IMR-90 (cell line): ENCODE results near the gene GDNF. TPM values are rescaled to one million over a fixed set of nuclear protein-coding genes. Genes with fewer than 3 reads are reported as not detected.

ENCODE experiments used
- ATAC-seq: fragments of 200-7000 bp; cut with Tn5 transposase; 2 replicates; pipeline ENCODE4 v1.9.1; 2020; ENCODE audit warnings: low read depth, mild to moderate bottlenecking, moderate library complexity
- BruUV-seq: library from RNA; stranded (reverse); fragments of 400-500 nt; replicated peaks from 2 replicates; lab custom pipeline; 2021; lab: Mats Ljungman, UMichigan
- CTCF ChIA-PET: fragments of 300-600 bp; formaldehyde crosslinking; extraction: SDS; loops from one replicate; lab custom pipeline; 2021; ENCODE audit warnings: antibody characterized with exemption; lab: Yijun Ruan, JAX
- POLR2A ChIA-PET: fragments of 300-600 bp; sonication (Branson Sonifier 250); formaldehyde crosslinking; loops from one replicate; lab custom pipeline; 2022; ENCODE audit warnings: antibody characterized with exemption; ENCODE audit not compliant: unreplicated experiment; lab: Charles Lee
- DNase-seq: peaks from one replicate; pipeline ENCODE4 v3.0.0; 2013
- H2AFZ ChIP-seq: replicated peaks from 2 replicates; pipeline ENCODE3; 2013; ENCODE audit warnings: low read length, mild to moderate bottlenecking; ENCODE audit not compliant: poor library complexity
- H2AK5ac ChIP-seq: 2 replicates; pipeline ENCODE4 v1.6.1; 2013; ENCODE audit warnings: low read depth, low read length, inconsistent platforms
- H2AK9ac ChIP-seq: replicated peaks from 2 replicates; pipeline ENCODE3; 2013; ENCODE audit warnings: mild to moderate bottlenecking, low read depth, low read length, moderate library complexity; ENCODE audit not compliant: poor library complexity
- H2BK120ac ChIP-seq: 2 replicates; pipeline ENCODE4 v1.6.1; 2013; ENCODE audit warnings: low read depth, low read length, inconsistent platforms
- H2BK15ac ChIP-seq: 3 replicates; pipeline ENCODE4 v1.6.1; 2013; ENCODE audit warnings: low read depth, low read length, inconsistent platforms
- H2BK20ac ChIP-seq: 2 replicates; pipeline ENCODE4 v1.6.1; 2013; ENCODE audit warnings: low read depth, mild to moderate bottlenecking, inconsistent platforms, low read length, moderate library complexity
- H2BK5ac ChIP-seq: 2 replicates; pipeline ENCODE4 v1.6.1; 2013; ENCODE audit warnings: mild to moderate bottlenecking, low read depth, low read length, inconsistent platforms; ENCODE audit not compliant: poor library complexity, severe bottlenecking
- H3K14ac ChIP-seq: replicated peaks from 2 replicates; pipeline ENCODE4 v1.6.1; 2013; ENCODE audit warnings: low read depth, low read length, inconsistent platforms
- H3K18ac ChIP-seq: 2 replicates; pipeline ENCODE4 v1.6.1; 2013; ENCODE audit warnings: low read depth, low read length, control low read depth
- H3K23ac ChIP-seq: 2 replicates; pipeline ENCODE4 v1.6.1; 2013; ENCODE audit warnings: low read depth, low read length, inconsistent platforms
- H3K27ac ChIP-seq: 2 replicates; pipeline ENCODE4 v1.5.1; 2013; ENCODE audit warnings: mild to moderate bottlenecking, control low read depth, low read length; ENCODE audit not compliant: insufficient read depth
- H3K27me3 ChIP-seq: 2 replicates; pipeline ENCODE4 v1.6.1; 2013; ENCODE audit warnings: low read length; ENCODE audit not compliant: control insufficient read depth, insufficient read depth
- H3K36me3 ChIP-seq: 2 replicates; pipeline ENCODE4 v1.6.1; 2013; ENCODE audit warnings: low read length, mixed read lengths; ENCODE audit not compliant: control insufficient read depth, insufficient read depth
- H3K4ac ChIP-seq: 2 replicates; pipeline ENCODE4 v1.6.1; 2013; ENCODE audit warnings: low read depth, low read length, inconsistent platforms
- H3K4me1 ChIP-seq: 2 replicates; pipeline ENCODE4 v1.6.1; 2013; ENCODE audit warnings: low read length, mixed read lengths; ENCODE audit not compliant: control insufficient read depth, insufficient read depth
- H3K4me2 ChIP-seq: 2 replicates; pipeline ENCODE4 v1.6.1; 2013; ENCODE audit warnings: low read depth, mild to moderate bottlenecking, control low read depth, low read length, moderate library complexity
- H3K4me3 ChIP-seq: 2 replicates; pipeline ENCODE4 v1.5.1; 2013; ENCODE audit warnings: low read depth, mild to moderate bottlenecking, control low read depth, low read length, moderate library complexity; ENCODE audit not compliant: insufficient read depth
- H3K56ac ChIP-seq: 2 replicates; pipeline ENCODE4 v1.6.1; 2013; ENCODE audit warnings: low read length, inconsistent platforms; ENCODE audit not compliant: insufficient read depth; ENCODE audit errors: extremely low read depth
- H3K79me1 ChIP-seq, 2 experiments: 2 replicates each; pipeline ENCODE4 v1.6.1; 2013; ENCODE audit warnings: low read length in 2 of 2, inconsistent platforms in 1 of 2, low read depth in 1 of 2
- H3K9ac ChIP-seq: 2 replicates; pipeline ENCODE4 v1.6.1; 2013; ENCODE audit warnings: low read depth, low read length, control low read depth
- H3K9me1 ChIP-seq: 2 replicates; pipeline ENCODE4 v1.6.1; 2013; ENCODE audit warnings: low read length, inconsistent platforms; ENCODE audit not compliant: insufficient read depth
- H3K9me3 ChIP-seq: 2 replicates; pipeline ENCODE4 v1.6.1; 2013; ENCODE audit warnings: low read length; ENCODE audit not compliant: control insufficient read depth, insufficient read depth
- H4K20me1 ChIP-seq: 2 replicates; pipeline ENCODE4 v1.6.1; 2013; ENCODE audit warnings: low read length, inconsistent platforms; ENCODE audit not compliant: insufficient read depth
- H4K5ac ChIP-seq: 2 replicates; pipeline ENCODE4 v1.6.1; 2013; ENCODE audit warnings: mild to moderate bottlenecking, low read depth, low read length, control low read depth
- H4K8ac ChIP-seq, 2 experiments: 2 replicates each; pipeline ENCODE4 v1.6.1; 2013; ENCODE audit warnings: low read depth in 2 of 2, low read length in 2 of 2, control low read depth in 1 of 2, inconsistent platforms in 1 of 2
- H4K91ac ChIP-seq: 2 replicates; pipeline ENCODE4 v1.6.1; 2013; ENCODE audit warnings: low read depth, low read length, inconsistent platforms; ENCODE audit not compliant: insufficient read depth
- BHLHE40 ChIP-seq: fragments of 150-350 bp; IDR thresholded peaks from 2 replicates; pipeline ENCODE4 v1.6.1; 2016; ENCODE audit warnings: mild to moderate bottlenecking, low read depth, low read length
- CEBPB ChIP-seq: IDR thresholded peaks from 2 replicates; pipeline ENCODE4 v1.6.1; 2012; ENCODE audit warnings: low read depth, low read length, improper control_type of control experiment
- CHD1 ChIP-seq: IDR thresholded peaks from 2 replicates; pipeline ENCODE4 v1.6.1; 2012; ENCODE audit warnings: low read depth, low read length, improper control_type of control experiment
- FOS ChIP-seq: fragments of 150-350 bp; IDR thresholded peaks from 2 replicates; pipeline ENCODE4 v1.6.1; 2016; ENCODE audit warnings: low read depth, low read length
- MAFK ChIP-seq: IDR thresholded peaks from 2 replicates; pipeline ENCODE4 v1.6.1; 2012; ENCODE audit warnings: low read depth, low read length, improper control_type of control experiment
- MAZ ChIP-seq: IDR thresholded peaks from 2 replicates; pipeline ENCODE4 v1.6.1; 2012; ENCODE audit warnings: low read depth, mild to moderate bottlenecking, low read length, improper control_type of control experiment, moderate library complexity, borderline replicate concordance
- MXI1 ChIP-seq: IDR thresholded peaks from 2 replicates; pipeline ENCODE4 v1.6.1; 2012; ENCODE audit warnings: low read depth, mild to moderate bottlenecking, low read length, moderate library complexity, borderline replicate concordance
- NFE2L2 ChIP-seq: fragments of 150-350 bp; IDR thresholded peaks from 2 replicates; pipeline ENCODE4 v1.6.1; 2016; ENCODE audit warnings: low read depth, mild to moderate bottlenecking, low read length
- POLR2A ChIP-seq: IDR thresholded peaks from 2 replicates; pipeline ENCODE4 v1.6.1; 2012; ENCODE audit warnings: mild to moderate bottlenecking, low read depth, low read length
- RAD21 ChIP-seq: IDR thresholded peaks from 2 replicates; pipeline ENCODE4 v1.6.1; 2012; ENCODE audit warnings: low read length, improper control_type of control experiment
- RCOR1 ChIP-seq: IDR thresholded peaks from 2 replicates; pipeline ENCODE4 v1.6.1; 2012; ENCODE audit warnings: mild to moderate bottlenecking, low read length, improper control_type of control experiment; ENCODE audit not compliant: insufficient replicate concordance
- RFX5 ChIP-seq: IDR thresholded peaks from 2 replicates; pipeline ENCODE4 v1.8.0; 2012; ENCODE audit warnings: low read depth, mild to moderate bottlenecking, low read length, moderate library complexity
- SMC3 ChIP-seq: fragments of 150-350 bp; IDR thresholded peaks from 2 replicates; pipeline ENCODE4 v1.6.1; 2016; ENCODE audit warnings: low read depth, mild to moderate bottlenecking, antibody characterized with exemption, low read length, moderate library complexity
- WGBS, 2 experiments: methylation state at CpG; one replicate each; pipeline versions ENCODE4 v1.1.5 to v1.1.7; 2013; ENCODE audit warnings: missing lambda C conversion rate in 2 of 2; ENCODE audit not compliant: insufficient read length in 1 of 2; ENCODE audit errors: extremely low coverage in 2 of 2; 5-methylcytosine and 5-hydroxymethylcytosine counted together
- dilution Hi-C: fragments of 300-500 bp; cut with HindIII; formaldehyde crosslinking; loops from one replicate; pipeline ENCODE4 v1.14.3; 2018; ENCODE audit warnings: low sequenced_read_pairs; ENCODE audit not compliant: unreplicated experiment
- in situ Hi-C: fragments of 300-500 bp; cut with MboI; formaldehyde crosslinking; loops from 3 replicates; pipeline ENCODE4 v1.14.3; 2019; ENCODE audit warnings: low sequenced_read_pairs, inconsistent platforms, mixed read lengths
- intact Hi-C: fragments of 100-400 bp; cut with micrococcal nuclease; formaldehyde crosslinking; loops from 2 replicates; pipeline ENCODE4 v1.10.0; 2022
- polyA plus RNA-seq, 3 experiments: library from polyadenylated mRNA; depleted of rRNA; stranded (reverse); fragments of >200 nt; gene quantifications; 2 replicates each; pipeline ENCODE4 v1.2.3, GENCODE V29; 2012; ENCODE audit warnings: low replicate concordance in 1 of 3
- total RNA-seq: library from RNA; depleted of rRNA; stranded (reverse); fragments of >200 nt; gene quantifications from 2 replicates; pipeline ENCODE4 v1.2.3, GENCODE V29; 2012
- TF ChIP-seq, protein P1 (sequence below): conservative IDR thresholded peaks from 2 replicates; pipeline ENCODE4 v1.5.1; 2012; ENCODE audit warnings: mild to moderate bottlenecking, low read depth, low read length, improper control_type of control experiment
- TF ChIP-seq, protein P2 (sequence below): fragments of 150-350 bp; IDR thresholded peaks from 2 replicates; pipeline ENCODE4 v1.6.1; 2017; ENCODE audit warnings: mild to moderate bottlenecking, antibody characterized with exemption, low read length, low read depth
- TF ChIP-seq, protein P3 (sequence below): fragments of 150-350 bp; IDR thresholded peaks from 2 replicates; pipeline ENCODE4 v1.6.1; 2016; ENCODE audit warnings: low read depth, mild to moderate bottlenecking, low read length, moderate library complexity, borderline replicate concordance

GDNF gene
- total and polyA plus RNA-seq, 2 of the 4 experiments (the other 2 are of a cell fraction) = 0.18 to 0.82 TPM

DNA sequence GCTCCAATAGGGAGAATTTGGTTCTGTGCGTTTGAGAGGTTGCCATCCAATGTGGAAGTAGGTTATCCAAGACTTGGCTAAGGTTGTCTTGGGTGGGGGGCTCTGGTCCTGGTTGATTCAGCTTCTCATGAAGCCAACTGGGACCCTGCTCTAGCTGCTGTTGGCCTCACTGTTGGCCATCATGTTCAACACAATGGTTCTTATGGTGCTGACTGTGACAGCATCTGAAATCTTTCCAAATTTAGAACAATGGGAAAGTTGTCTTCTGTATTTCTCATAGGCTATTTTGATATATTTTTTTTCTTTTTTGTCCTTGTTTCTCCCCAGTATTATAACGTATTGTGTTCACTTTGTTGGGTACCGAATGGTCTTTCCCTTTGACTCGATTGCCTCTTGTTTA is 71.9 kb downstream of the GDNF start:
- no peak for DNase-seq
- no CpG with 5 or more reads among the region's 4 CpGs for WGBS, 2 experiments
- CTCF ChIA-PET = no interaction called here

More for the DNA sequence above, 71.9 kb downstream of the GDNF start:
- no peak for TF ChIP-seq CHD1
- no peak for TF ChIP-seq SMC3
- no peak for TF ChIP-seq MAZ
- TF ChIP-seq MAFK = no peak
- TF ChIP-seq MXI1 = no peak
- TF ChIP-seq, protein P1, sequence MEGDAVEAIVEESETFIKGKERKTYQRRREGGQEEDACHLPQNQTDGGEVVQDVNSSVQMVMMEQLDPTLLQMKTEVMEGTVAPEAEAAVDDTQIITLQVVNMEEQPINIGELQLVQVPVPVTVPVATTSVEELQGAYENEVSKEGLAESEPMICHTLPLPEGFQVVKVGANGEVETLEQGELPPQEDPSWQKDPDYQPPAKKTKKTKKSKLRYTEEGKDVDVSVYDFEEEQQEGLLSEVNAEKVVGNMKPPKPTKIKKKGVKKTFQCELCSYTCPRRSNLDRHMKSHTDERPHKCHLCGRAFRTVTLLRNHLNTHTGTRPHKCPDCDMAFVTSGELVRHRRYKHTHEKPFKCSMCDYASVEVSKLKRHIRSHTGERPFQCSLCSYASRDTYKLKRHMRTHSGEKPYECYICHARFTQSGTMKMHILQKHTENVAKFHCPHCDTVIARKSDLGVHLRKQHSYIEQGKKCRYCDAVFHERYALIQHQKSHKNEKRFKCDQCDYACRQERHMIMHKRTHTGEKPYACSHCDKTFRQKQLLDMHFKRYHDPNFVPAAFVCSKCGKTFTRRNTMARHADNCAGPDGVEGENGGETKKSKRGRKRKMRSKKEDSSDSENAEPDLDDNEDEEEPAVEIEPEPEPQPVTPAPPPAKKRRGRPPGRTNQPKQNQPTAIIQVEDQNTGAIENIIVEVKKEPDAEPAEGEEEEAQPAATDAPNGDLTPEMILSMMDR = no peak
- TF ChIP-seq, protein P2, sequence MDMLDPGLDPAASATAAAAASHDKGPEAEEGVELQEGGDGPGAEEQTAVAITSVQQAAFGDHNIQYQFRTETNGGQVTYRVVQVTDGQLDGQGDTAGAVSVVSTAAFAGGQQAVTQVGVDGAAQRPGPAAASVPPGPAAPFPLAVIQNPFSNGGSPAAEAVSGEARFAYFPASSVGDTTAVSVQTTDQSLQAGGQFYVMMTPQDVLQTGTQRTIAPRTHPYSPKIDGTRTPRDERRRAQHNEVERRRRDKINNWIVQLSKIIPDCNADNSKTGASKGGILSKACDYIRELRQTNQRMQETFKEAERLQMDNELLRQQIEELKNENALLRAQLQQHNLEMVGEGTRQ = no peak
- TF ChIP-seq RCOR1 = no peak
- no peak for TF ChIP-seq FOS
- TF ChIP-seq, protein P3, sequence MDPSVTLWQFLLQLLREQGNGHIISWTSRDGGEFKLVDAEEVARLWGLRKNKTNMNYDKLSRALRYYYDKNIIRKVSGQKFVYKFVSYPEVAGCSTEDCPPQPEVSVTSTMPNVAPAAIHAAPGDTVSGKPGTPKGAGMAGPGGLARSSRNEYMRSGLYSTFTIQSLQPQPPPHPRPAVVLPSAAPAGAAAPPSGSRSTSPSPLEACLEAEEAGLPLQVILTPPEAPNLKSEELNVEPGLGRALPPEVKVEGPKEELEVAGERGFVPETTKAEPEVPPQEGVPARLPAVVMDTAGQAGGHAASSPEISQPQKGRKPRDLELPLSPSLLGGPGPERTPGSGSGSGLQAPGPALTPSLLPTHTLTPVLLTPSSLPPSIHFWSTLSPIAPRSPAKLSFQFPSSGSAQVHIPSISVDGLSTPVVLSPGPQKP = no peak
- TF ChIP-seq CEBPB = no peak
- TF ChIP-seq BHLHE40 = no peak
- no peak for TF ChIP-seq NFE2L2
- TF ChIP-seq RFX5 = no peak
- no peak for TF ChIP-seq POLR2A
- TF ChIP-seq RAD21 = no peak
- Histone ChIP-seq H3K27me3 (no peaks in the 10 kb centered on the region), H2AK5ac (peak overlapping the region; percentile 57; the same call in 1 of the 2 replicates), H3K18ac (no peak overlapping the region), H3K14ac (no peak overlapping the region), H4K8ac (no peak overlapping the region), H3K23ac (no peak overlapping the region), H4K91ac (no peak overlapping the region), H4K20me1 (peaks cover 6% of the 10 kb centered on the region), H3K27ac (no peak overlapping the region), H3K36me3 (no peaks in the 10 kb centered on the region), H3K4me2 (no peak overlapping the region), H3K56ac (no peak overlapping the region), H3K9me1 (peaks cover 7% of the 10 kb centered on the region), H3K9me3 (no peaks in the 10 kb centered on the region), H2BK120ac (no peak overlapping the region), H3K9ac (no peak overlapping the region), H3K4ac (no peak overlapping the region), H2BK20ac (no peak overlapping the region), H4K5ac (no peak overlapping the region), H2BK5ac (no peak overlapping the region), H2BK15ac (0 out of 3 replicates have a peak overlapping the region, but pooled peaks have one; percentile 73), H2AK9ac (no peak overlapping the region), H3K4me3 (no peak overlapping the region), H2AFZ (no peak overlapping the region), H3K4me1 (peaks cover 21% of the 10 kb centered on the region), H3K79me1 (no peaks in the 10 kb centered on the region)
- no peak for ATAC-seq
- in situ Hi-C loops (no loop called here), intact Hi-C loops (no loop called here), dilution Hi-C loops (no loop called here)
- POLR2A ChIA-PET = no interaction called here
- no TSS peak for BruUV-seq
